Liver (tissue), 9 donors: ENCODE results near the gene WDR20. TPM values are rescaled to one million over a fixed set of nuclear protein-coding genes. Genes with fewer than 3 reads are reported as not detected.

Source experiments
- DNase-seq: peaks from one replicate; pipeline ENCODE4 v3.0.0-alpha.2; 2017; ENCODE audit warnings: low spot score
- H3K27ac ChIP-seq, 2 donors: one replicate each; pipeline ENCODE4 v1.7.0; 2013; ENCODE audit warnings: inconsistent platforms in 2 of 2, low read length in 2 of 2, control low read depth in 1 of 2, low read depth in 1 of 2, mild to moderate bottlenecking in 1 of 2
- H3K27me3 ChIP-seq, 4 donors: one replicate each; pipeline versions ENCODE4 v1.6.1 to v1.7.0; 2013; ENCODE audit warnings: low read length in 3 of 4, inconsistent platforms in 1 of 4, mild to moderate bottlenecking in 1 of 4, moderate library complexity in 1 of 4; ENCODE audit not compliant: control insufficient read depth in 4 of 4, insufficient read depth in 4 of 4
- H3K36me3 ChIP-seq, 4 donors: one replicate each; pipeline versions ENCODE4 v1.6.1 to v1.7.0; 2013; ENCODE audit warnings: low read length in 3 of 4, mild to moderate bottlenecking in 3 of 4, low read depth in 1 of 4, moderate library complexity in 1 of 4; ENCODE audit not compliant: control insufficient read depth in 4 of 4, insufficient read depth in 3 of 4
- H3K4me1 ChIP-seq, 4 donors: one replicate each; pipeline versions ENCODE4 v1.6.1 to v1.7.0; 2013; ENCODE audit warnings: low read length in 3 of 4, mild to moderate bottlenecking in 3 of 4, moderate library complexity in 1 of 4; ENCODE audit not compliant: control insufficient read depth in 4 of 4, insufficient read depth in 4 of 4
- H3K4me3 ChIP-seq, 3 donors: one replicate each; pipeline versions ENCODE4 v1.6.1 to v1.7.0; 2013; ENCODE audit warnings: low read length in 3 of 3, control low read depth in 1 of 3, low read depth in 1 of 3, mild to moderate bottlenecking in 1 of 3
- H3K9ac ChIP-seq, 2 donors: one replicate each; pipeline ENCODE4 v1.7.0; 2013; ENCODE audit warnings: low read length in 2 of 2, mild to moderate bottlenecking in 2 of 2, moderate library complexity in 2 of 2, control low read depth in 1 of 2, low read depth in 1 of 2
- H3K9me3 ChIP-seq, 4 donors: one replicate each; pipeline versions ENCODE4 v1.6.1 to v1.7.0; 2013; ENCODE audit warnings: low read length in 3 of 4; ENCODE audit not compliant: control insufficient read depth in 4 of 4
- EGR1 ChIP-seq, 2 donors: IDR thresholded peaks; 2 replicates each; pipeline ENCODE4 v1.6.1; 2016 to 2018; ENCODE audit warnings: antibody characterized with exemption in 2 of 2, low read depth in 2 of 2
- FOXA1 ChIP-seq: IDR thresholded peaks from 2 replicates; pipeline ENCODE4 v1.6.1; 2016; ENCODE audit warnings: antibody characterized with exemption
- FOXA2 ChIP-seq: IDR thresholded peaks from 2 replicates; pipeline ENCODE4 v1.6.1; 2016; ENCODE audit warnings: antibody characterized with exemption
- GABPA ChIP-seq, 2 donors: IDR thresholded peaks in 1 of 2; conservative IDR thresholded peaks in 1 of 2; 2 replicates each; pipeline ENCODE4 v1.6.1; 2016; ENCODE audit warnings: antibody characterized with exemption in 2 of 2, mild to moderate bottlenecking in 1 of 2, moderate library complexity in 1 of 2
- HNF4G ChIP-seq: IDR thresholded peaks from 2 replicates; pipeline ENCODE4 v1.6.1; 2016; ENCODE audit warnings: antibody characterized with exemption
- NR2F2 ChIP-seq: IDR thresholded peaks from 2 replicates; pipeline ENCODE4 v1.6.1; 2016; ENCODE audit warnings: antibody characterized with exemption
- SP1 ChIP-seq: IDR thresholded peaks from 2 replicates; pipeline ENCODE4 v1.6.1; 2018; ENCODE audit warnings: antibody characterized with exemption, mild to moderate bottlenecking
- TAF1 ChIP-seq: conservative IDR thresholded peaks from 2 replicates; pipeline ENCODE4 v1.6.1; 2016; ENCODE audit warnings: antibody characterized with exemption, mild to moderate bottlenecking
- YY1 ChIP-seq: IDR thresholded peaks from 2 replicates; pipeline ENCODE4 v1.6.1; 2016; ENCODE audit warnings: antibody characterized with exemption, mild to moderate bottlenecking
- WGBS: extraction: QIAGEN DNeasy Blood & Tissue Kit; methylation state at CpG from one replicate; pipeline ENCODE4 v1.1.7; 2013; 5-methylcytosine and 5-hydroxymethylcytosine counted together
- polyA plus RNA-seq, 2 donors: library from polyadenylated mRNA; stranded (reverse) in 1 of 2; unstranded in 1 of 2; fragments of 200-250 nt in 1 of 2; fragments of >200 nt in 1 of 2; fragmentation: Nextera tagmentation in 1 of 2; extraction: Ambion mirVana in 1 of 2; gene quantifications; one replicate each; pipeline versions ENCODE4 v1.2.1 to v1.2.3, GENCODE V29; 2013 to 2015
- total RNA-seq, 2 donors: library from RNA; depleted of rRNA; stranded (reverse); fragments of >200 nt; gene quantifications; one replicate each; pipeline ENCODE4 v1.2.3, GENCODE V29; 2014
- TF ChIP-seq, protein P1 (sequence below): IDR thresholded peaks from 2 replicates; pipeline ENCODE4 v1.6.1; 2016; ENCODE audit warnings: antibody characterized with exemption
- TF ChIP-seq, protein P2 (sequence below): IDR thresholded peaks from 2 replicates; pipeline ENCODE4 v1.6.1; 2016; ENCODE audit warnings: antibody characterized with exemption
- TF ChIP-seq, protein P3 (sequence below): IDR thresholded peaks from 2 replicates; pipeline ENCODE4 v1.6.1; 2016; ENCODE audit warnings: antibody characterized with exemption, mild to moderate bottlenecking
- TF ChIP-seq, protein P4 (sequence below): fragments of 150-350 bp; IDR thresholded peaks from 2 replicates; pipeline ENCODE4 v1.5.1; 2017; ENCODE audit warnings: improper control_type of control experiment, low read depth, low read length; ENCODE audit not compliant: missing input control
- TF ChIP-seq, protein P5 (sequence below): IDR thresholded peaks from 2 replicates; pipeline ENCODE4 v1.6.1; 2016; ENCODE audit warnings: antibody characterized with exemption
- donor health status: healthy.
- donor health status: healthy.
- donor health status: healthy.
- donor health status: healthy.
- donor health status: healthy.

Gene WDR20
- total and polyA plus RNA-seq, 4 donors: 6.5 to 18.5 (median 11.0) TPM

DNA sequence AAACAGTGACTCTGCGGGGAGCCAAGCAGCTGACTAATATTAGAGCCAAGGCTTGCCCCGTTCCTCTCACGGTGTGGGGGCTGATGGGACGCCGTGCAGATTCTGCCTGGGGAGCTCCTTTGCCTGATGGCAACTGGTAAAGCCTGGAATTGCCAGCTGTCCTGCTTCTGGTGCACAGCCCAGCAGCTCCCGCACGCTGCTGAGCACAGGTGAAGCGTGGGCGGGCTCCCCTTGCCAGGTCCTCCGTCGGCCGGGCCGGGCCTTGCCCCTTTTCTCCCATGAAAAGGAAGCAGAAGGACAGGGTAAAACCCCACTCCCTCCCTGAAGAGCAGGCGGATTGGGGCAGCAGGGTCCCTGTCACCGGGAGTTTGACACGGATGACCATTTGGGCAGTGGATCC, 79.0 kb downstream of the WDR20 start (continued):
- TF ChIP-seq, protein P1, sequence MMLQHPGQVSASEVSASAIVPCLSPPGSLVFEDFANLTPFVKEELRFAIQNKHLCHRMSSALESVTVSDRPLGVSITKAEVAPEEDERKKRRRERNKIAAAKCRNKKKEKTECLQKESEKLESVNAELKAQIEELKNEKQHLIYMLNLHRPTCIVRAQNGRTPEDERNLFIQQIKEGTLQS: no peak
- TF ChIP-seq HNF4G: no peak
- TF ChIP-seq FOXA1: no peak
- TF ChIP-seq, protein P2, sequence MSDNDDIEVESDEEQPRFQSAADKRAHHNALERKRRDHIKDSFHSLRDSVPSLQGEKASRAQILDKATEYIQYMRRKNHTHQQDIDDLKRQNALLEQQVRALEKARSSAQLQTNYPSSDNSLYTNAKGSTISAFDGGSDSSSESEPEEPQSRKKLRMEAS: no peak

DNA sequence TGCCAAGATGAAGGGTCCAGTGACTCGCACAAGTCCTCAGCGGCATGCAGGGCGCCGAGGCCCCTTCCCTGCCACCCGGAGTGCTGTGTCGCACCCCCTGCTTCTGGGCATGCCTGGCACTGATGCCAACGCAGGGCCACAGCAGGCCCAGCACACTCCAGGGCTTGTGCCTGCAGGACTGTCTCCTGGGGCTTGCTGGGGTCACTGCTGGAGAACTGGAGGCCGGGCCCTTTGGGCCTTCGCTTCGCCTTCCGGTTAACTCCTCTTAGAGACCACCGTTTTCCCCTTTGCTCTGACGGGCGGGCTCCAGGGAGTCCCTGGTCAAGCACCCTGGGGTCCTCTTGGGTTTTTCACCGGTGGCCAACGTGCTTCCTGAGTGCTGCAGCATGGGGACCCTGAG, 79.6 kb downstream of the WDR20 start:
- 97% methylated on average over 16 of the region's 16 CpGs for WGBS
- H3K9me3 ChIP-seq: no peaks in the 10 kb centered on the region

DNA sequence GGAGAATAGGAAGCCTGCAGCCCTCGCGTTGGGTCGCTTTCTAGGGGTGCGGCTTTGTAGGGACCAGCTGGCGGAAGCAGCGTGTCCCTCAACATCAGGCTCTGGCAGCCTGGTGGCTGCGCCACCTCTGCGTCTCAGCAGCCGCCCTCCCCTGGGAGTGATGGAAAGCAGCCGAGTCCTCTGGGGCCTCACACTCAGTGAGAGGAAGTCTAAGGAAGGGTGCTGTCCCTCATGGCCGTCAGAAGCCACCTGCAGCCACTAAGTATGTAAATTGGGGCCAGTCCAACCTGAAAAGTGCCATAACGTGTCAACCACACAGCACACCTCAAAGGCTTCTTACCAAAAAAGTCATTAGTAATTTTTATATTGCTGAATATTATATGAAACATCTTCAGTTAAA, 80.3 kb downstream of the WDR20 start:
- Histone ChIP-seq H3K27me3 (no peaks in the 10 kb centered on the region), H3K27ac (no peak overlapping the region), H3K4me1 (no peaks in the 10 kb centered on the region), H3K9ac (no peak overlapping the region), H3K36me3 (peaks cover 0 to 12% (median 2%) of the 10 kb centered on the region in 4 donors), H3K9me3 (no peaks in the 10 kb centered on the region), H3K4me3 (no peak overlapping the region)
- TF ChIP-seq, protein P1: no peak
- TF ChIP-seq TAF1 (no peak), GABPA (IDR thresholded peaks at IDR 0.05 in 1 of 2, conservative IDR thresholded peaks at IDR 0.05 in 1 of 2) (no peak), FOXA2 (no peak), FOXA1 (no peak), YY1 (no peak)
- TF ChIP-seq, protein P3, sequence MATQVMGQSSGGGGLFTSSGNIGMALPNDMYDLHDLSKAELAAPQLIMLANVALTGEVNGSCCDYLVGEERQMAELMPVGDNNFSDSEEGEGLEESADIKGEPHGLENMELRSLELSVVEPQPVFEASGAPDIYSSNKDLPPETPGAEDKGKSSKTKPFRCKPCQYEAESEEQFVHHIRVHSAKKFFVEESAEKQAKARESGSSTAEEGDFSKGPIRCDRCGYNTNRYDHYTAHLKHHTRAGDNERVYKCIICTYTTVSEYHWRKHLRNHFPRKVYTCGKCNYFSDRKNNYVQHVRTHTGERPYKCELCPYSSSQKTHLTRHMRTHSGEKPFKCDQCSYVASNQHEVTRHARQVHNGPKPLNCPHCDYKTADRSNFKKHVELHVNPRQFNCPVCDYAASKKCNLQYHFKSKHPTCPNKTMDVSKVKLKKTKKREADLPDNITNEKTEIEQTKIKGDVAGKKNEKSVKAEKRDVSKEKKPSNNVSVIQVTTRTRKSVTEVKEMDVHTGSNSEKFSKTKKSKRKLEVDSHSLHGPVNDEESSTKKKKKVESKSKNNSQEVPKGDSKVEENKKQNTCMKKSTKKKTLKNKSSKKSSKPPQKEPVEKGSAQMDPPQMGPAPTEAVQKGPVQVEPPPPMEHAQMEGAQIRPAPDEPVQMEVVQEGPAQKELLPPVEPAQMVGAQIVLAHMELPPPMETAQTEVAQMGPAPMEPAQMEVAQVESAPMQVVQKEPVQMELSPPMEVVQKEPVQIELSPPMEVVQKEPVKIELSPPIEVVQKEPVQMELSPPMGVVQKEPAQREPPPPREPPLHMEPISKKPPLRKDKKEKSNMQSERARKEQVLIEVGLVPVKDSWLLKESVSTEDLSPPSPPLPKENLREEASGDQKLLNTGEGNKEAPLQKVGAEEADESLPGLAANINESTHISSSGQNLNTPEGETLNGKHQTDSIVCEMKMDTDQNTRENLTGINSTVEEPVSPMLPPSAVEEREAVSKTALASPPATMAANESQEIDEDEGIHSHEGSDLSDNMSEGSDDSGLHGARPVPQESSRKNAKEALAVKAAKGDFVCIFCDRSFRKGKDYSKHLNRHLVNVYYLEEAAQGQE: no peak
- no peak for DNase-seq
- WGBS: 92% methylated on average over 12 of the region's 12 CpGs

More for the DNA sequence above, 79.6 kb downstream of the WDR20 start:
- TF ChIP-seq HNF4G: no peak
- TF ChIP-seq FOXA1: no peak
- no peak for TF ChIP-seq NR2F2
- TF ChIP-seq YY1: no peak
- no peak for TF ChIP-seq SP1
- TF ChIP-seq, protein P2: no peak
- TF ChIP-seq, protein P4, sequence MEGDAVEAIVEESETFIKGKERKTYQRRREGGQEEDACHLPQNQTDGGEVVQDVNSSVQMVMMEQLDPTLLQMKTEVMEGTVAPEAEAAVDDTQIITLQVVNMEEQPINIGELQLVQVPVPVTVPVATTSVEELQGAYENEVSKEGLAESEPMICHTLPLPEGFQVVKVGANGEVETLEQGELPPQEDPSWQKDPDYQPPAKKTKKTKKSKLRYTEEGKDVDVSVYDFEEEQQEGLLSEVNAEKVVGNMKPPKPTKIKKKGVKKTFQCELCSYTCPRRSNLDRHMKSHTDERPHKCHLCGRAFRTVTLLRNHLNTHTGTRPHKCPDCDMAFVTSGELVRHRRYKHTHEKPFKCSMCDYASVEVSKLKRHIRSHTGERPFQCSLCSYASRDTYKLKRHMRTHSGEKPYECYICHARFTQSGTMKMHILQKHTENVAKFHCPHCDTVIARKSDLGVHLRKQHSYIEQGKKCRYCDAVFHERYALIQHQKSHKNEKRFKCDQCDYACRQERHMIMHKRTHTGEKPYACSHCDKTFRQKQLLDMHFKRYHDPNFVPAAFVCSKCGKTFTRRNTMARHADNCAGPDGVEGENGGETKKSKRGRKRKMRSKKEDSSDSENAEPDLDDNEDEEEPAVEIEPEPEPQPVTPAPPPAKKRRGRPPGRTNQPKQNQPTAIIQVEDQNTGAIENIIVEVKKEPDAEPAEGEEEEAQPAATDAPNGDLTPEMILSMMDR: no peak
- TF ChIP-seq GABPA (IDR thresholded peaks at IDR 0.05 in 1 of 2, conservative IDR thresholded peaks at IDR 0.05 in 1 of 2): no peak
- TF ChIP-seq, protein P5, sequence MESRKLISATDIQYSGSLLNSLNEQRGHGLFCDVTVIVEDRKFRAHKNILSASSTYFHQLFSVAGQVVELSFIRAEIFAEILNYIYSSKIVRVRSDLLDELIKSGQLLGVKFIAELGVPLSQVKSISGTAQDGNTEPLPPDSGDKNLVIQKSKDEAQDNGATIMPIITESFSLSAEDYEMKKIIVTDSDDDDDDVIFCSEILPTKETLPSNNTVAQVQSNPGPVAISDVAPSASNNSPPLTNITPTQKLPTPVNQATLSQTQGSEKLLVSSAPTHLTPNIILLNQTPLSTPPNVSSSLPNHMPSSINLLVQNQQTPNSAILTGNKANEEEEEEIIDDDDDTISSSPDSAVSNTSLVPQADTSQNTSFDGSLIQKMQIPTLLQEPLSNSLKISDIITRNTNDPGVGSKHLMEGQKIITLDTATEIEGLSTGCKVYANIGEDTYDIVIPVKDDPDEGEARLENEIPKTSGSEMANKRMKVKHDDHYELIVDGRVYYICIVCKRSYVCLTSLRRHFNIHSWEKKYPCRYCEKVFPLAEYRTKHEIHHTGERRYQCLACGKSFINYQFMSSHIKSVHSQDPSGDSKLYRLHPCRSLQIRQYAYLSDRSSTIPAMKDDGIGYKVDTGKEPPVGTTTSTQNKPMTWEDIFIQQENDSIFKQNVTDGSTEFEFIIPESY: no peak
- no peak for TF ChIP-seq TAF1
- TF ChIP-seq, protein P1: no peak
- no peak for TF ChIP-seq EGR1 (IDR thresholded peaks at IDR 0.05; ENCODE audit: low read depth in 2 of 2)
- Histone ChIP-seq H3K4me1 (no peaks in the 10 kb centered on the region), H3K27me3 (no peaks in the 10 kb centered on the region), H3K27ac (no peak overlapping the region), H3K4me3 (no peak overlapping the region), H3K9ac (no peak overlapping the region), H3K36me3 (peaks cover 0 to 12% (median 2%) of the 10 kb centered on the region in 4 donors)
- DNase-seq: no peak
